ENCODE measurements around the gene MCMBP. TPM values are rescaled to one million over a fixed set of nuclear protein-coding genes. Genes with fewer than 3 reads are reported as not detected.

The MCMBP gene
- total and polyA plus RNA-seq, 4 donors: 17.4 to 46.1 (median 33.1) TPM

DNA sequence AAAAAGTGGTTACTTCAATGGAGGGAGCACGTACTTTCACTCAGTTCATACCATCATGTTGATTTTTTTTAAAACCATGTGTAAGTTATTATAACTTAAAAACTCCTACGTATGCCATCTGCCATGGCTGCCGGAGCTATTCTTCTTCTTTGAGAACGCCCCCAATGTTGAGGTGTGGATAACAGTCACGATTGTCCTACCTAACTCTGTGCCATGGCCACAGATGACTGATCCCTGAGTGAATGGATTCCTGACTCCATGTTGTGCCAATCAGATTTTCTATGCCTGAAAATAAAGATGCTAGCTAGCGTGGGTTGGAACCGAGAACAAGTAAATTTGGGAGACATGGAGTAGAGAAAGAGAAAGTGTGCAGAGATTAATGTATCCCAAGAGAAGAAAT is 5.3 kb downstream of the MCMBP start:
- WGBS, 2 donors: 77 to 78% methylated on average over 7 of the region's 7 CpGs
- H3K27ac ChIP-seq (ENCODE audit: low read depth in 1 of 2, low read length in 2 of 2): no peak overlapping the region
- no peaks in the 10 kb centered on the region for H3K9me3 ChIP-seq (ENCODE audit: control insufficient read depth, low read length)
- ATAC-seq (ENCODE audit: low FRiP score) (no peak), DNase-seq (no peak)
- H3K36me3 ChIP-seq (ENCODE audit: control insufficient read depth in 1 of 2, insufficient read depth in 2 of 2, low read length in 1 of 2): no peaks in the 10 kb centered on the region
- intact Hi-C loops (cut with DNase I): no loop called here
- H3K4me1 ChIP-seq (ENCODE audit: control insufficient read depth in 1 of 2, insufficient read depth in 2 of 2, low read length in 2 of 2): peaks cover 0 to 3% of the 10 kb centered on the region in 2 donors
- no peak overlapping the region for H3K4me3 ChIP-seq (ENCODE audit: low read length in 2 of 2)
- H3K27me3 ChIP-seq (ENCODE audit: control insufficient read depth in 1 of 2, insufficient read depth in 2 of 2, low read length in 1 of 2): no peaks in the 10 kb centered on the region

DNA sequence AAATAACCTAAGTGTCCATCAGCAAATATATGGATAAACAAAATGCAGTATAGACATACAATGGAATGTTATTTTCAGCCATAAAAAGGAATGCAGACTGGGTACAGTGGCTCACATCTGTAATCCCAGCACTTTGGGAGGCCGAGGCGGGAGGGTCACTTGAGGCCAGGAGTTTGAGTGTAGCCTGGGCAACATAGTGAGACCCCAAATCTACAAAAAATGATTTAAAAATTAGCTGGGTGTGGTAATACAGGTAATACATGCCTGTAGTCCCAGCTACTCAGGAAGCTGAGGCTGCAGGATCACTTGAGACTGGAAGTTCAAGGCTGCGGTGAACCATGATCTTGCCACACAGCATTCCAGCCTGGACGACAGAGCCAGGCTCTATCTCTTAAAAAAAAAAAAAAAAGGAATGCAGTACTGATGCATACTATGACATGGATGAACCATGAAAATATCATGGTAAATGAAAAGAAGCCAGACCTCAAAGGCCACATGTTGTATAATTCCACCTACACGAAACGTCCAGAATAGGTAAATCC is 6.9 kb downstream of the MCMBP start:
- DNase-seq: no peak
- Histone ChIP-seq H3K27ac (ENCODE audit: low read depth in 1 of 2, low read length in 2 of 2) (no peak overlapping the region), H3K36me3 (ENCODE audit: control insufficient read depth in 1 of 2, insufficient read depth in 2 of 2, low read length in 1 of 2) (no peaks in the 10 kb centered on the region), H3K4me3 (ENCODE audit: low read length in 2 of 2) (no peak overlapping the region), H3K4me1 (ENCODE audit: control insufficient read depth in 1 of 2, insufficient read depth in 2 of 2, low read length in 2 of 2) (peaks cover 0 to 3% of the 10 kb centered on the region in 2 donors), H3K27me3 (ENCODE audit: control insufficient read depth in 1 of 2, insufficient read depth in 2 of 2, low read length in 1 of 2) (no peaks in the 10 kb centered on the region), H3K9me3 (ENCODE audit: control insufficient read depth, low read length) (no peaks in the 10 kb centered on the region)
- ATAC-seq (ENCODE audit: low FRiP score): no peak
- intact Hi-C loops (cut with DNase I): no loop called here
- 93 to 94% methylated on average over 6 of the region's 6 CpGs for WGBS, 2 donors

DNA sequence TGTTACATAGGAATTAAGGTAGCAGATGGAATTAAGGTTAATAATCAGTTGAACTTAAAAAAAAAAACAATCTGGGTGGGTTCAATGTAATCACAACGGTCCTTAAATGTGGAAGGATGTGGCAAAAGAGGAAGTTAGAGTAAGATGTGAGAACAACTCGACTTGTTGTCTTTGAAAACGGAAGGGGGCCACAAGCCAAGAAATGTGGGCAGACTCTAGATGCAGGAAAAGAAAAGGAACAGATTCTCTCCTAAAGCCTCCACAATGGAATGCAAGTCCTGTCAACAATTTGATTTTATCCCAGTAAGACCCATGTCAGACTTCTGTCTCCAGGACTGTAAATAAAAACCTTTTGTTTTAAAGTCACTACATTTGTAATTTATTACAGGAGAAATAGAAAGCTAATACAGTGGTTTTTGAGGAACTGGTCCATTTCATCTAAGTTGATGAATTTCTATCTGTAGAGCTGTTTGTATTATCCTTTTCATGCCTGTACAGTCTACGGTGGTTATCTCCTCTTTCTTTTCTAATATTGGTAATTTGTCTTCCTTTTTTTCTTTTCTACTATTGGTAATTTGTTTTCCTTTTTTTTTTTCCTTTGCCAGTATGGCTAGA is 8.6 kb downstream of the MCMBP start:
- Histone ChIP-seq H3K36me3 (ENCODE audit: control insufficient read depth in 1 of 2, insufficient read depth in 2 of 2, low read length in 1 of 2) (no peaks in the 10 kb centered on the region), H3K4me3 (ENCODE audit: low read length in 2 of 2) (no peak overlapping the region), H3K4me1 (ENCODE audit: control insufficient read depth in 1 of 2, insufficient read depth in 2 of 2, low read length in 2 of 2) (peaks cover 0 to 3% of the 10 kb centered on the region in 2 donors), H3K27ac (ENCODE audit: low read depth in 1 of 2, low read length in 2 of 2) (no peak overlapping the region), H3K9me3 (ENCODE audit: control insufficient read depth, low read length) (no peaks in the 10 kb centered on the region), H3K27me3 (ENCODE audit: control insufficient read depth in 1 of 2, insufficient read depth in 2 of 2, low read length in 1 of 2) (no peaks in the 10 kb centered on the region)
- no peak for DNase-seq
- ATAC-seq (ENCODE audit: low FRiP score): no peak
- intact Hi-C loops (cut with DNase I): loop anchor here (5.0 kb wide), 2 partner anchors 177 to 257 kb away; no protein-coding TSS in a partner anchor
- WGBS, 2 donors: 65 to 66% methylated on average over 4 of the region's 4 CpGs

DNA sequence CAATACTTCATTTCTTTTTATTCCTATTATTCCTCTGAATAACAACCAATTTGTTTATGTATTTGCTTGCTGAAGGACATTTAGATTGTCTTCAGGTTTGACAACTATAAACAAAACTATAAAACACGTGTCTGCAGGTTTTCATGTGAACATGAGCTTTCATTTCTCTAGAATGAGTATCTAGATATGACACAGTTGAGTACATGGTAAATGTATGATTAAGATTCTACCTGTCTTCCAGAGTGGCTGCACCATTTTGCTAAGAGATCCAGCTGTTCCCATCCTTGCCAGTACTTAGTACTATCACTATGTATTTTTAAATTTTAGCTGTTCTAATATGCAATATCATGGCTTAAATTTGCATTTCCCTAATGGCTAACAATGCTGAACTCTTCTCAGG is 10.1 kb downstream of the MCMBP start:
- no peak for DNase-seq
- Histone ChIP-seq H3K4me3 (ENCODE audit: low read length in 2 of 2) (no peak overlapping the region), H3K27ac (ENCODE audit: low read depth in 1 of 2, low read length in 2 of 2) (no peak overlapping the region), H3K27me3 (ENCODE audit: control insufficient read depth in 1 of 2, insufficient read depth in 2 of 2, low read length in 1 of 2) (no peaks in the 10 kb centered on the region), H3K4me1 (ENCODE audit: control insufficient read depth in 1 of 2, insufficient read depth in 2 of 2, low read length in 2 of 2) (peaks cover 0 to 2% of the 10 kb centered on the region in 2 donors), H3K9me3 (ENCODE audit: control insufficient read depth, low read length) (no peaks in the 10 kb centered on the region), H3K36me3 (ENCODE audit: control insufficient read depth in 1 of 2, insufficient read depth in 2 of 2, low read length in 1 of 2) (no peaks in the 10 kb centered on the region)
- no peak for ATAC-seq (ENCODE audit: low FRiP score)
- intact Hi-C loops (cut with DNase I): loop anchor here (5.0 kb wide), 2 partner anchors 175 to 255 kb away; no protein-coding TSS in a partner anchor
- WGBS, 2 donors: 57 to 80% methylated on average over 1 of the region's 1 CpG

DNA sequence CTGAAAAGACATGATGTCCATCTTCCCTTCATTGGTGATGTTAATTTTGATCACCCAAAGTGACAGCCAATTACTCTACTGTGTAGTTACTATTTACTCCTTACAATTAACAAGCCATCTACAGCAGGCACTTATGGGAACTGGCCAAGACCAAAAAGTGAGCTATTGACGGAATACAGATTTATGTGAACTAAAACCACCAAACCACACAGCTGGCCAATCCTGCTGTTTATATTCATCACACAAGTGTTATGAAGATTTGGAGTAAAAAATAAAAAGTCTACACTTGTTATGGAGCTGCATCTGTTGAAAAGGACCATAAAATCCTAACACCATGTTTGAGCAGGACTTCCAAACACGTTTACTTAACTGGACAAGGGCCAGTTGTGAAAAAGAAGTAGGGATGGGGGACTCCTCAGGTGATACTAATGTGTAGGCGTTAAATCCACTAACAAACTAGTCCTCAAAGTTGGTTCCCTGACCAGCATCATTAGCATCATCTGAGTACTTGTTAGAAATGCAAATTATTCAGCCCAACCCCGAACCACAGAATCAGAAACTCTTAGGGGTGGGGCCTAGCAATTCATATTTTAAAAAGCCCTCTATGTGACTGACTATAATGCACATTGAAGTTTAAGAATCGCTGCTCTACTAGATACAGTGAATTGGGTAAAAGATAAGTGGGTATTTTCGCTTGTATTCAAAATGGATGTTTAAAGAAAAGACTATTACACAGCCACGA is 11.6 kb downstream of the MCMBP start:
- no peak for DNase-seq
- WGBS, 2 donors: 68 to 74% methylated on average over 7 of the region's 7 CpGs
- H3K9me3 ChIP-seq (ENCODE audit: control insufficient read depth, low read length): no peaks in the 10 kb centered on the region
- ATAC-seq (ENCODE audit: low FRiP score): no peak
- intact Hi-C loops (cut with DNase I): loop anchor here (5.0 kb wide), 2 partner anchors 174 to 254 kb away; no protein-coding TSS in a partner anchor
- no peaks in the 10 kb centered on the region for H3K36me3 ChIP-seq (ENCODE audit: control insufficient read depth in 1 of 2, insufficient read depth in 2 of 2, low read length in 1 of 2)
- H3K27me3 ChIP-seq (ENCODE audit: control insufficient read depth in 1 of 2, insufficient read depth in 2 of 2, low read length in 1 of 2): no peaks in the 10 kb centered on the region
- H3K4me3 ChIP-seq (ENCODE audit: low read length in 2 of 2): no peak overlapping the region
- no peak overlapping the region for H3K27ac ChIP-seq (ENCODE audit: low read depth in 1 of 2, low read length in 2 of 2)
- H3K4me1 ChIP-seq (ENCODE audit: control insufficient read depth in 1 of 2, insufficient read depth in 2 of 2, low read length in 2 of 2): no peaks in the 10 kb centered on the region

DNA sequence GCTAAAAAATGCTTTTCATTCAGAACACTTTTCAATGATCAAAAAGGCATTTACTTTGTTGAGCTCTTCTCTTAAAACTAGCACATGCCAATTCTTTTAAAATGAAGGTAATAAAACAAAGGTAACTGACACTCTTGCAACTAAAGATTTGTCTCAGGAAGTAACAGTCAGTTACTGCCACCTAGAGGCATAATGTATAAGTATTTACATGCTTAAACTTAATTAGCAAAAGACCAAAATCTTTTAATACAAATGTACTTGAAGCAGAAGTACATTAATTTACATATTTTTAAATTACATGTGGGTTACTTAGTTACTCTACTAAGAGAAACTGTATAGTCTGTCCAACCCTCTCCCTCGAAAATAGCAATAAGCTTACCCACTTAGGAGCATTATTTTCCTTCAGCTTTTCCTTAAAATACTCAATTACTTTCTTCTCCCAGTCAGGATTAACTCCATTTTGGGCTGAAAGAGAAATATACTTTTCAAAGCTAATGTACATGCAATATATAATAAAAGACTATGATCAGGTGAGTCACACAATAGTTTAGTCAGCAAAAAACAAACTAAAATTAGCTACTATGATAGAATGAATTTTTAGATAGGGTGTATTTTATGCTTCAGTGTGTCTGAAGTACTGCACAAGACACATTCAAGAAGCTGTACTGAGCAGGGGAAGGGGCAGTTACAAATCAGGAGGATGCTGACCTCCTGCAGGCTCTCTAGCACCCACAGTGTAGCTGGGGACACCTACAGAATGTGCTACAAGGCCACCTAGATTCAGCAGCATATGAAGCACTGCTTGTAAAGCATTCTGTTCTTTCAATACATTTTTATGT is 13.0 kb downstream of the MCMBP start:
- H3K27me3 ChIP-seq (ENCODE audit: control insufficient read depth in 1 of 2, insufficient read depth in 2 of 2, low read length in 1 of 2): no peaks in the 10 kb centered on the region
- H3K9me3 ChIP-seq (ENCODE audit: control insufficient read depth, low read length): no peaks in the 10 kb centered on the region
- no peak overlapping the region for H3K4me3 ChIP-seq (ENCODE audit: low read length in 2 of 2)
- H3K36me3 ChIP-seq (ENCODE audit: control insufficient read depth in 1 of 2, insufficient read depth in 2 of 2, low read length in 1 of 2): no peaks in the 10 kb centered on the region
- no peak overlapping the region for H3K27ac ChIP-seq (ENCODE audit: low read depth in 1 of 2, low read length in 2 of 2)
- DNase-seq (no peak), ATAC-seq (ENCODE audit: low FRiP score) (no peak)
- no peaks in the 10 kb centered on the region for H3K4me1 ChIP-seq (ENCODE audit: control insufficient read depth in 1 of 2, insufficient read depth in 2 of 2, low read length in 2 of 2)
- intact Hi-C loops (cut with DNase I): loop anchor here (2.0 to 5.0 kb wide), 3 partner anchors 109 to 252 kb away; no protein-coding TSS in a partner anchor
- WGBS, 2 donors: 63 to 72% methylated on average over 1 of the region's 1 CpG

DNA sequence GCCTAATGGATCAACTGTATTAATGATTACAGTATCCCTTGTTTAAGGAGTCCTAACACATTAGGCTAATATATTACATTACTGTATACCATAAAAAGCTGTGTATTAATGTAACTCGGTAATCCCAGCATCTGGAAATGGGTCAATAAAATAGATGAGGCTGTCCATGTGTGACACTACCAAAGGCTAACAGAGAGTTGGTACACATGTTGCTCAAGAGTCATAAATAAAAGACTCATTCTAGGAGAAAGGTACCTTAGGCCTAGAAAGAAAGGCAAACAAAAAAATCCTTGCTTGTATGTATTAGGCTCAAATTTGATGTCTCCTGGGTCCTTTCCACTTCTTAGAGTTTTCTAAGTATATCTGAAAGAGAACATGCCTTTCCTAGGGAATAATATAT is 14.6 kb downstream of the MCMBP start:
- ATAC-seq (ENCODE audit: low FRiP score): no peak
- intact Hi-C loops (cut with DNase I): loop anchor here (1.0 to 5.0 kb wide), 3 partner anchors 107 to 251 kb away; no protein-coding TSS in a partner anchor
- Histone ChIP-seq H3K9me3 (ENCODE audit: control insufficient read depth, low read length) (no peaks in the 10 kb centered on the region), H3K4me3 (ENCODE audit: low read length in 2 of 2) (no peak overlapping the region), H3K27ac (ENCODE audit: low read depth in 1 of 2, low read length in 2 of 2) (no peak overlapping the region), H3K4me1 (ENCODE audit: control insufficient read depth in 1 of 2, insufficient read depth in 2 of 2, low read length in 2 of 2) (no peaks in the 10 kb centered on the region), H3K27me3 (ENCODE audit: control insufficient read depth in 1 of 2, insufficient read depth in 2 of 2, low read length in 1 of 2) (no peaks in the 10 kb centered on the region), H3K36me3 (ENCODE audit: control insufficient read depth in 1 of 2, insufficient read depth in 2 of 2, low read length in 1 of 2) (peaks cover 3 to 4% of the 10 kb centered on the region in 2 donors)
- 63 to 70% methylated on average over 1 of the region's 1 CpG for WGBS, 2 donors
- no peak for DNase-seq

DNA sequence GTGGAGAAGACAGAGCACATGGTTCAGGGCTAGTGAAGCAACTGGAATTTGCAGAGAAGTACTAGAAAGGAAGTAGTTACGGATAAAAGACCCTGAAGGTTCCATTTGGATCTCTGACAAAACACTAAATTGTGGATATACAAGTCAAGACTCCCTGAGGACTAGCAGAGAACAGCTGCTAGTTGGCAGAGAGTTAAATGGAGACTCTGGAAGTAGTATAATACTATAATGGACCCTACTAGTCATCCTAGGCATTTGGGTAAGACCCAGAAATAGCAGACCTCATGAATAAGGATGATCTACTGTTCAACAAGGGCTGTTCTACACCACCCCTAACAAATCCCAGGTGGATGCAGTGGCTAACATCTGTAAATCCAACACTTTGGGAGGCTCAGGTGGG is 19.1 kb downstream of the MCMBP start:
- Histone ChIP-seq H3K36me3 (ENCODE audit: control insufficient read depth in 1 of 2, insufficient read depth in 2 of 2, low read length in 1 of 2) (peaks cover 4 to 6% of the 10 kb centered on the region in 2 donors), H3K4me3 (ENCODE audit: low read length in 2 of 2) (no peak overlapping the region), H3K9me3 (ENCODE audit: control insufficient read depth, low read length) (no peaks in the 10 kb centered on the region), H3K27me3 (ENCODE audit: control insufficient read depth in 1 of 2, insufficient read depth in 2 of 2, low read length in 1 of 2) (no peaks in the 10 kb centered on the region), H3K4me1 (ENCODE audit: control insufficient read depth in 1 of 2, insufficient read depth in 2 of 2, low read length in 2 of 2) (no peaks in the 10 kb centered on the region), H3K27ac (ENCODE audit: low read depth in 1 of 2, low read length in 2 of 2) (no peak overlapping the region)
- DNase-seq (no peak), ATAC-seq (ENCODE audit: low FRiP score) (no peak)
- WGBS, 2 donors: 81 to 92% methylated on average over 1 of the region's 1 CpG
- intact Hi-C loops (cut with DNase I): no loop called here
